Loucy (cell line): ENCODE results near the gene AFF3.

Experiments
- H2AFZ ChIP-seq: fragments of 200-600 bp; sonication (generic); 2 replicates; pipeline ENCODE4 v1.6.0; 2016; ENCODE audit warnings: antibody characterized with exemption, mild to moderate bottlenecking, low read length, moderate library complexity
- H3F3A ChIP-seq: fragments of 200-600 bp; 2 replicates; pipeline ENCODE4 v1.6.0; 2016; ENCODE audit warnings: antibody characterized with exemption, low read depth, mild to moderate bottlenecking
- H3K27me3 ChIP-seq: fragments of 200-600 bp; sonication (generic); 2 replicates; pipeline ENCODE4 v1.6.1; 2014; ENCODE audit warnings: low read length, mild to moderate bottlenecking; ENCODE audit not compliant: insufficient read depth, poor library complexity, severe bottlenecking
- H3K36me3 ChIP-seq: fragments of 200-600 bp; sonication (generic); 2 replicates; pipeline ENCODE4 v1.6.1; 2016; ENCODE audit warnings: low read length; ENCODE audit not compliant: insufficient read depth
- H3K4me1 ChIP-seq: fragments of 200-600 bp; sonication (generic); 2 replicates; pipeline ENCODE4 v1.5.1; 2014; ENCODE audit warnings: low read length, mild to moderate bottlenecking; ENCODE audit not compliant: insufficient read depth, poor library complexity, severe bottlenecking
- H3K4me2 ChIP-seq: fragments of 200-600 bp; sonication (generic); 2 replicates; pipeline ENCODE4 v1.6.0; 2014; ENCODE audit warnings: antibody characterized with exemption, low read length, low read depth, mild to moderate bottlenecking; ENCODE audit not compliant: poor library complexity, severe bottlenecking
- H3K4me3 ChIP-seq: fragments of 200-600 bp; sonication (generic); 2 replicates; pipeline ENCODE4 v1.5.1; 2014; ENCODE audit warnings: low read length, mild to moderate bottlenecking, mixed read lengths; ENCODE audit not compliant: poor library complexity, severe bottlenecking
- H3K79me2 ChIP-seq: fragments of 200-600 bp; sonication (generic); 2 replicates; pipeline ENCODE4 v1.6.1; 2014; ENCODE audit warnings: low read length; ENCODE audit not compliant: insufficient read depth
- H3K9ac ChIP-seq: fragments of 200-600 bp; sonication (generic); 2 replicates; pipeline ENCODE4 v1.6.0; 2014; ENCODE audit warnings: mild to moderate bottlenecking, low read depth, low read length, moderate library complexity; ENCODE audit not compliant: poor library complexity, severe bottlenecking
- H3K9me2 ChIP-seq: fragments of 200-600 bp; sonication (generic); replicated peaks from 2 replicates; pipeline ENCODE4 v1.6.1; 2016; ENCODE audit warnings: low read depth, low read length, mixed read lengths
- H3K9me3 ChIP-seq: fragments of 200-600 bp; sonication (generic); 2 replicates; pipeline ENCODE4 v1.6.1; 2014; ENCODE audit warnings: mild to moderate bottlenecking, antibody characterized with exemption, low read length, low read depth; ENCODE audit not compliant: insufficient read depth
- H4K20me1 ChIP-seq: fragments of 200-600 bp; sonication (generic); 2 replicates; pipeline ENCODE4 v1.6.0; 2014; ENCODE audit warnings: antibody characterized with exemption, low read length, mild to moderate bottlenecking; ENCODE audit not compliant: insufficient read depth, poor library complexity, severe bottlenecking
- EZH2phosphoT487 ChIP-seq: fragments of 200-600 bp; IDR thresholded peaks from 2 replicates; pipeline ENCODE4 v1.6.1; 2018; ENCODE audit warnings: antibody characterized with exemption, mild to moderate bottlenecking, moderate library complexity, borderline replicate concordance
- TF ChIP-seq, protein P1 (sequence below): fragments of 200-600 bp; sonication (generic); conservative IDR thresholded peaks from 2 replicates; pipeline ENCODE4 v1.5.1; 2014; ENCODE audit warnings: mild to moderate bottlenecking, antibody characterized with exemption, low read length

AFF3 gene

GRCh38 chr2:99822474-99823207 is 319.7 kb downstream of the AFF3 start:
- H3K4me2 ChIP-seq, result no peak overlapping the region
- H3K4me3 ChIP-seq, result no peak overlapping the region

GRCh38 chr2:99821984-99822383 is 320.4 kb downstream of the AFF3 start:
- no peaks in the 10 kb centered on the region for H3K79me2 ChIP-seq
- TF ChIP-seq EZH2phosphoT487, result no peak
- TF ChIP-seq, protein P1, sequence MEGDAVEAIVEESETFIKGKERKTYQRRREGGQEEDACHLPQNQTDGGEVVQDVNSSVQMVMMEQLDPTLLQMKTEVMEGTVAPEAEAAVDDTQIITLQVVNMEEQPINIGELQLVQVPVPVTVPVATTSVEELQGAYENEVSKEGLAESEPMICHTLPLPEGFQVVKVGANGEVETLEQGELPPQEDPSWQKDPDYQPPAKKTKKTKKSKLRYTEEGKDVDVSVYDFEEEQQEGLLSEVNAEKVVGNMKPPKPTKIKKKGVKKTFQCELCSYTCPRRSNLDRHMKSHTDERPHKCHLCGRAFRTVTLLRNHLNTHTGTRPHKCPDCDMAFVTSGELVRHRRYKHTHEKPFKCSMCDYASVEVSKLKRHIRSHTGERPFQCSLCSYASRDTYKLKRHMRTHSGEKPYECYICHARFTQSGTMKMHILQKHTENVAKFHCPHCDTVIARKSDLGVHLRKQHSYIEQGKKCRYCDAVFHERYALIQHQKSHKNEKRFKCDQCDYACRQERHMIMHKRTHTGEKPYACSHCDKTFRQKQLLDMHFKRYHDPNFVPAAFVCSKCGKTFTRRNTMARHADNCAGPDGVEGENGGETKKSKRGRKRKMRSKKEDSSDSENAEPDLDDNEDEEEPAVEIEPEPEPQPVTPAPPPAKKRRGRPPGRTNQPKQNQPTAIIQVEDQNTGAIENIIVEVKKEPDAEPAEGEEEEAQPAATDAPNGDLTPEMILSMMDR, result no peak
- no peaks in the 10 kb centered on the region for H3K36me3 ChIP-seq
- no peak overlapping the region for H3K9ac ChIP-seq
- no peaks in the 10 kb centered on the region for H3F3A ChIP-seq
- no peak overlapping the region for H3K4me3 ChIP-seq
- no peak overlapping the region for H2AFZ ChIP-seq
- peaks cover 23% of the 10 kb centered on the region for H3K4me1 ChIP-seq
- H3K9me2 ChIP-seq, result no peaks in the 10 kb centered on the region
- no peaks in the 10 kb centered on the region for H3K27me3 ChIP-seq
- no peak overlapping the region for H3K4me2 ChIP-seq
- no peaks in the 10 kb centered on the region for H3K9me3 ChIP-seq
- no peaks in the 10 kb centered on the region for H4K20me1 ChIP-seq

More at GRCh38 chr2:99822474-99823207, 319.7 kb downstream of the AFF3 start:
- Histone ChIP-seq H2AFZ (no peak overlapping the region), H3K36me3 (no peaks in the 10 kb centered on the region), H3F3A (no peaks in the 10 kb centered on the region), H3K9ac (no peak overlapping the region), H3K79me2 (no peaks in the 10 kb centered on the region), H3K4me1 (peaks cover 28% of the 10 kb centered on the region), H3K9me3 (no peaks in the 10 kb centered on the region), H3K9me2 (no peaks in the 10 kb centered on the region), H4K20me1 (no peaks in the 10 kb centered on the region), H3K27me3 (no peaks in the 10 kb centered on the region)
- TF ChIP-seq, protein P1, result no peak
- TF ChIP-seq EZH2phosphoT487, result no peak

DNA sequence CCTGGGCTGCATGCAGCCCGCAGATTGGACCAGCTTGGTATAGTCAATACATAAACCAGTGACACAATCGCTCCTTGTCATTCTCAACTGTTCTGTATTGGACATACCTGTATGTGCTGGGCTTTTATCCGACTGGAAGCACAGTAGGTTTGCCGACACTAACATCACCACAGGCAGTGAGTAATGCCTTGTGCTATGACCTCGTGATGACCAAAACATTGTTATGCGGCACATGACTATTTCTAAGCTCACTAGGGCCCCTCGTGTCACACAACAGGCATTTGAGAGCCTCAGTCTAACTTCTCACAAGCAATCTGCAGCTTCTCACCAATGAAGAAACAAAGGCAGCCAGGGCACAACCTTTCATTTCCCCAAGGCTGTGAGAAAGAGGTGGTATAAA is 320.8 kb downstream of the AFF3 start:
- Histone ChIP-seq H3F3A (no peaks in the 10 kb centered on the region), H3K4me1 (peaks cover 19% of the 10 kb centered on the region), H3K9me3 (no peaks in the 10 kb centered on the region), H3K4me2 (no peak overlapping the region), H4K20me1 (no peaks in the 10 kb centered on the region), H3K27me3 (no peaks in the 10 kb centered on the region), H3K9ac (no peak overlapping the region), H3K9me2 (no peaks in the 10 kb centered on the region), H3K4me3 (no peak overlapping the region), H2AFZ (no peak overlapping the region), H3K79me2 (no peaks in the 10 kb centered on the region), H3K36me3 (no peaks in the 10 kb centered on the region)
- TF ChIP-seq, protein P1, result no peak
- no peak for TF ChIP-seq EZH2phosphoT487
